Uterus (tissue), 4 donors: Measurements from ENCODE around the gene NUBP1. TPM values are rescaled to one million over a fixed set of nuclear protein-coding genes. Genes with fewer than 3 reads are reported as not detected.
"Not testable (repeated sequence)": the region's sequence is repeated elsewhere in the genome, so short reads cannot be mapped to it uniquely, and the experiment has no call there.

Experiments used
- DNase-seq, 2 donors: peaks; one replicate each; pipeline ENCODE4 v3.0.0-alpha.2; 2019 to 2020
- H3K27ac ChIP-seq, 2 donors: fragments of 200-600 bp; sonication (generic); 1 replicate in 1 of 2; 2 replicates in 1 of 2; pipeline ENCODE4 v1.5.1; 2016 to 2018
- H3K27me3 ChIP-seq, 2 donors: fragments of 200-600 bp; sonication (generic); one replicate each; pipeline ENCODE4 v1.5.1; 2018 to 2019; ENCODE audit warnings: control low read depth in 1 of 2
- H3K36me3 ChIP-seq, 2 donors: fragments of 200-600 bp; sonication (generic); one replicate each; pipeline ENCODE4 v1.5.1; 2019; ENCODE audit warnings: control low read depth in 1 of 2
- H3K4me1 ChIP-seq, 2 donors: fragments of 200-600 bp; sonication (generic); one replicate each; pipeline ENCODE4 v1.5.1; 2018 to 2019; ENCODE audit warnings: control low read depth in 1 of 2
- H3K4me3 ChIP-seq, 2 donors: fragments of 200-600 bp; sonication (generic); 1 replicate in 1 of 2; 2 replicates in 1 of 2; pipeline ENCODE4 v1.5.1; 2018 to 2019; ENCODE audit warnings: mild to moderate bottlenecking in 1 of 2
- H3K9me3 ChIP-seq, 2 donors: fragments of 200-600 bp; sonication (generic); one replicate each; pipeline ENCODE4 v1.5.1; 2019; ENCODE audit warnings: control low read depth in 1 of 2
- CTCF ChIP-seq, 4 experiments: fragments of 200-600 bp in 2 of 4; fragments of 450-650 bp in 2 of 4; sonication (generic) in 2 of 4; IDR thresholded peaks; one replicate each; pipeline ENCODE4 v1.5.1; 2016 to 2019; ENCODE audit warnings: antibody characterized with exemption in 4 of 4, mild to moderate bottlenecking in 2 of 4, moderate library complexity in 1 of 4
- POLR2A ChIP-seq, 2 donors: fragments of 450-650 bp; IDR thresholded peaks; one replicate each; pipeline ENCODE4 v1.6.1; 2016; ENCODE audit warnings: antibody characterized with exemption in 2 of 2, mild to moderate bottlenecking in 1 of 2, moderate library complexity in 1 of 2
- intact Hi-C: fragments of 100-400 bp; cut with DNase I; formaldehyde crosslinking; loops from one replicate; pipeline ENCODE4 v1.15.1; 2023; ENCODE audit warnings: low total_unique reads
- total RNA-seq, 4 donors: library from RNA; depleted of rRNA in 3 of 4; stranded (reverse); fragments of >200 nt in 3 of 4; gene quantifications; one replicate each; pipeline versions ENCODE4 v1.1.0 to v1.2.4, GENCODE V29; 2014 to 2023
- donor health status: DM: yes; HTN: yes; CAD: no.

NUBP1 gene
- total RNA-seq, 4 donors from 2014 or later, result 13.8 to 46.2 (median 26.7) TPM

GRCh38 chr16:10780628-10781027, 37.0 kb downstream of the NUBP1 start:
- H3K4me3 ChIP-seq, result no peak overlapping the region
- no peak for TF ChIP-seq POLR2A (IDR thresholded peaks at IDR 0.05)
- no peak for TF ChIP-seq CTCF (IDR thresholded peaks at IDR 0.05)
- no peaks in the 10 kb centered on the region for H3K4me1 ChIP-seq
- H3K27ac ChIP-seq, result no peak overlapping the region
- no peaks in the 10 kb centered on the region for H3K27me3 ChIP-seq
- no peak for DNase-seq
- H3K9me3 ChIP-seq, result no peaks in the 10 kb centered on the region
- intact Hi-C loops, result no loop called here
- H3K36me3 ChIP-seq, result no peaks in the 10 kb centered on the region

GRCh38 chr16:10782628-10783027, 39.0 kb downstream of the NUBP1 start:
- Histone ChIP-seq H3K4me3 (no peak overlapping the region), H3K4me1 (no peaks in the 10 kb centered on the region), H3K27me3 (no peaks in the 10 kb centered on the region), H3K36me3 (no peaks in the 10 kb centered on the region), H3K27ac (no peak overlapping the region), H3K9me3 (no peaks in the 10 kb centered on the region)
- DNase-seq, result no peak
- intact Hi-C loops, result no loop called here
- no peak for TF ChIP-seq CTCF (IDR thresholded peaks at IDR 0.05)
- no peak for TF ChIP-seq POLR2A (IDR thresholded peaks at IDR 0.05)

- no peak overlapping the region for H3K27ac ChIP-seq
- TF ChIP-seq POLR2A (IDR thresholded peaks at IDR 0.05), result no peak
- TF ChIP-seq CTCF (IDR thresholded peaks at IDR 0.05), result no peak
- intact Hi-C loops, result no loop called here
- no peak overlapping the region for H3K4me3 ChIP-seq
- no peak for DNase-seq
- H3K36me3 ChIP-seq, result no peaks in the 10 kb centered on the region
- H3K9me3 ChIP-seq, result no peaks in the 10 kb centered on the region
- H3K27me3 ChIP-seq, result no peaks in the 10 kb centered on the region
- no peaks in the 10 kb centered on the region for H3K4me1 ChIP-seq
Measured at GRCh38 chr16:10787304-10787703, 43.7 kb downstream of the NUBP1 start.

GRCh38 chr16:10788630-10789029, 45.0 kb downstream of the NUBP1 start:
- H3K27ac ChIP-seq, H3K4me3 ChIP-seq, DNase-seq, H3K4me1 ChIP-seq, intact Hi-C loops, H3K27me3 ChIP-seq, H3K9me3 ChIP-seq, H3K36me3 ChIP-seq: not testable (repeated sequence)

GRCh38 chr16:10791048-10791447, 47.4 kb downstream of the NUBP1 start:
- Histone ChIP-seq H3K27me3 (no peaks in the 10 kb centered on the region), H3K4me3 (no peak overlapping the region), H3K36me3 (no peaks in the 10 kb centered on the region), H3K4me1 (no peaks in the 10 kb centered on the region), H3K9me3 (no peaks in the 10 kb centered on the region), H3K27ac (no peak overlapping the region)
- intact Hi-C loops, result no loop called here
- TF ChIP-seq POLR2A (IDR thresholded peaks at IDR 0.05), result no peak
- no peak for TF ChIP-seq CTCF (IDR thresholded peaks at IDR 0.05)
- no peak for DNase-seq

GRCh38 chr16:10799736-10800135, 56.1 kb downstream of the NUBP1 start:
- Histone ChIP-seq H3K27me3 (no peaks in the 10 kb centered on the region), H3K9me3 (no peaks in the 10 kb centered on the region), H3K27ac (no peak overlapping the region), H3K4me3 (no peak overlapping the region), H3K36me3 (no peaks in the 10 kb centered on the region), H3K4me1 (no peaks in the 10 kb centered on the region)
- TF ChIP-seq CTCF (IDR thresholded peaks at IDR 0.05) (no peak), POLR2A (IDR thresholded peaks at IDR 0.05) (no peak)
- intact Hi-C loops, result no loop called here
- no peak for DNase-seq
